A549 (cell line): ENCODE data around the gene FAM32A.

Experiments used
- MAZ ChIP-seq: fragments of 150-350 bp; IDR thresholded peaks from 2 replicates; pipeline ENCODE4 v1.6.1; 2014; ENCODE audit warnings: antibody characterized with exemption, low read depth, low read length, borderline replicate concordance
- MYC ChIP-seq: IDR thresholded peaks from 2 replicates; pipeline ENCODE4 v1.6.1; 2012; ENCODE audit warnings: mild to moderate bottlenecking, inconsistent platforms, low read length, improper control_type of control experiment, borderline replicate concordance
- POLR2A ChIP-seq: IDR thresholded peaks from 2 replicates; pipeline ENCODE4 v1.6.1; 2012; ENCODE audit warnings: mild to moderate bottlenecking, low read length
- TF ChIP-seq, protein P1 (sequence below): fragments of >200 bp; sonication (Bioruptor Twin); formaldehyde crosslinking; IDR thresholded peaks from 3 replicates; pipeline ENCODE4 v1.5.1; 2016
- TF ChIP-seq, protein P2 (sequence below): fragments of 200-600 bp; sonication (generic); IDR thresholded peaks from 2 replicates; pipeline ENCODE4 v1.6.1; 2016; ENCODE audit warnings: antibody characterized with exemption, mild to moderate bottlenecking, moderate library complexity

DNA sequence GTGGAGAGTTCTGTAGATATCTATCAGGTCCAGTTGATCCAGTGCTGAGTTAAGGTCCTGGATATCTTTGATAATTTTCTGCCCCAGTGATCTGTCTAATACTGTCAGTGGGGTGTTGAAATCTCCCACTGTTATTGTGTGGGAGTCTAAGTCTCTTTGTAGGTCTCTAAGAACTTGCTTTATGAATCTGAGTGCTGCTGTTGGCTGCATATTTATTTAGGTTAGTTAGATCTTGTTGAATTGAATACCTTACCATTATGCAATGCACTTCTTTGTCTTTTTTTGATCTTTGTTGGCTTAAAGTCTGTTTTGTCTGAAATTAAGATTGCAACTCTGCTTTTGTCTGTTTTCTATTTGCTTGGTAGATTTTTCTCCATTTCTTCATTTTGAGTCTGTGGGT is 27.9 kb downstream of the FAM32A start:
- TF ChIP-seq MAZ = no peak
- TF ChIP-seq, protein P1, sequence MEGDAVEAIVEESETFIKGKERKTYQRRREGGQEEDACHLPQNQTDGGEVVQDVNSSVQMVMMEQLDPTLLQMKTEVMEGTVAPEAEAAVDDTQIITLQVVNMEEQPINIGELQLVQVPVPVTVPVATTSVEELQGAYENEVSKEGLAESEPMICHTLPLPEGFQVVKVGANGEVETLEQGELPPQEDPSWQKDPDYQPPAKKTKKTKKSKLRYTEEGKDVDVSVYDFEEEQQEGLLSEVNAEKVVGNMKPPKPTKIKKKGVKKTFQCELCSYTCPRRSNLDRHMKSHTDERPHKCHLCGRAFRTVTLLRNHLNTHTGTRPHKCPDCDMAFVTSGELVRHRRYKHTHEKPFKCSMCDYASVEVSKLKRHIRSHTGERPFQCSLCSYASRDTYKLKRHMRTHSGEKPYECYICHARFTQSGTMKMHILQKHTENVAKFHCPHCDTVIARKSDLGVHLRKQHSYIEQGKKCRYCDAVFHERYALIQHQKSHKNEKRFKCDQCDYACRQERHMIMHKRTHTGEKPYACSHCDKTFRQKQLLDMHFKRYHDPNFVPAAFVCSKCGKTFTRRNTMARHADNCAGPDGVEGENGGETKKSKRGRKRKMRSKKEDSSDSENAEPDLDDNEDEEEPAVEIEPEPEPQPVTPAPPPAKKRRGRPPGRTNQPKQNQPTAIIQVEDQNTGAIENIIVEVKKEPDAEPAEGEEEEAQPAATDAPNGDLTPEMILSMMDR = no peak
- TF ChIP-seq, protein P2, sequence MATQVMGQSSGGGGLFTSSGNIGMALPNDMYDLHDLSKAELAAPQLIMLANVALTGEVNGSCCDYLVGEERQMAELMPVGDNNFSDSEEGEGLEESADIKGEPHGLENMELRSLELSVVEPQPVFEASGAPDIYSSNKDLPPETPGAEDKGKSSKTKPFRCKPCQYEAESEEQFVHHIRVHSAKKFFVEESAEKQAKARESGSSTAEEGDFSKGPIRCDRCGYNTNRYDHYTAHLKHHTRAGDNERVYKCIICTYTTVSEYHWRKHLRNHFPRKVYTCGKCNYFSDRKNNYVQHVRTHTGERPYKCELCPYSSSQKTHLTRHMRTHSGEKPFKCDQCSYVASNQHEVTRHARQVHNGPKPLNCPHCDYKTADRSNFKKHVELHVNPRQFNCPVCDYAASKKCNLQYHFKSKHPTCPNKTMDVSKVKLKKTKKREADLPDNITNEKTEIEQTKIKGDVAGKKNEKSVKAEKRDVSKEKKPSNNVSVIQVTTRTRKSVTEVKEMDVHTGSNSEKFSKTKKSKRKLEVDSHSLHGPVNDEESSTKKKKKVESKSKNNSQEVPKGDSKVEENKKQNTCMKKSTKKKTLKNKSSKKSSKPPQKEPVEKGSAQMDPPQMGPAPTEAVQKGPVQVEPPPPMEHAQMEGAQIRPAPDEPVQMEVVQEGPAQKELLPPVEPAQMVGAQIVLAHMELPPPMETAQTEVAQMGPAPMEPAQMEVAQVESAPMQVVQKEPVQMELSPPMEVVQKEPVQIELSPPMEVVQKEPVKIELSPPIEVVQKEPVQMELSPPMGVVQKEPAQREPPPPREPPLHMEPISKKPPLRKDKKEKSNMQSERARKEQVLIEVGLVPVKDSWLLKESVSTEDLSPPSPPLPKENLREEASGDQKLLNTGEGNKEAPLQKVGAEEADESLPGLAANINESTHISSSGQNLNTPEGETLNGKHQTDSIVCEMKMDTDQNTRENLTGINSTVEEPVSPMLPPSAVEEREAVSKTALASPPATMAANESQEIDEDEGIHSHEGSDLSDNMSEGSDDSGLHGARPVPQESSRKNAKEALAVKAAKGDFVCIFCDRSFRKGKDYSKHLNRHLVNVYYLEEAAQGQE = no peak
- no peak for TF ChIP-seq MYC
- TF ChIP-seq POLR2A = no peak
